ENCODE measurements around the gene PSMC2. TPM values are rescaled to one million over a fixed set of nuclear protein-coding genes. Genes with fewer than 3 reads are reported as not detected.

The PSMC2 gene
- total and polyA plus RNA-seq, 8 donors = 23.2 to 170 (median 69.4) TPM

DNA sequence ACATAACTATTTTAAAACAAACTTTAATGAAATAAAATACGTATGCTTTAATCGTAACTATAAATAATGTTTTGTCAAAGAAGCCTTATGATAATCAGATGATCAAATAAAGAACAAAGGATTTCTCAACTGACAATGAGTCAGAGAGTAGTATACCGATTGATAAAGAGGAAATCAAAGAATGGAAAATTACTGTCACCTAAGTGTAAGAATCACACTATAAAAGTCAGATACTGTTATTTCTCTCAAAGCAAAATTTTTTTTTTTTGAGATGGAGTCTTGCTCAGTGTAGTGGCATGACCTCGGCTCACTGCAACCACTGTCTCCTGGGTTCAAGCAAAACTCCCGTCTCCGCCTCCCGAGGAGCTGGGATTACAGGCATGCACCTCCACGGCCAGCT lies 21.7 kb upstream of the PSMC2 start:
- H3K9me3 ChIP-seq = no peaks in the 10 kb centered on the region
- intact Hi-C loops (cut with DNase I; ENCODE audit: low total_unique reads) = no loop called here
- 85 to 91% (median 86%) methylated on average over 8 of the region's 8 CpGs for WGBS, 5 donors
- no peaks in the 10 kb centered on the region for H3K4me1 ChIP-seq
- peaks cover 39 to 94% (median 86%) of the 10 kb centered on the region in 4 donors for H3K36me3 ChIP-seq
- TF ChIP-seq EP300 (IDR thresholded peaks at IDR 0.05) = no peak
- TF ChIP-seq, protein P1, sequence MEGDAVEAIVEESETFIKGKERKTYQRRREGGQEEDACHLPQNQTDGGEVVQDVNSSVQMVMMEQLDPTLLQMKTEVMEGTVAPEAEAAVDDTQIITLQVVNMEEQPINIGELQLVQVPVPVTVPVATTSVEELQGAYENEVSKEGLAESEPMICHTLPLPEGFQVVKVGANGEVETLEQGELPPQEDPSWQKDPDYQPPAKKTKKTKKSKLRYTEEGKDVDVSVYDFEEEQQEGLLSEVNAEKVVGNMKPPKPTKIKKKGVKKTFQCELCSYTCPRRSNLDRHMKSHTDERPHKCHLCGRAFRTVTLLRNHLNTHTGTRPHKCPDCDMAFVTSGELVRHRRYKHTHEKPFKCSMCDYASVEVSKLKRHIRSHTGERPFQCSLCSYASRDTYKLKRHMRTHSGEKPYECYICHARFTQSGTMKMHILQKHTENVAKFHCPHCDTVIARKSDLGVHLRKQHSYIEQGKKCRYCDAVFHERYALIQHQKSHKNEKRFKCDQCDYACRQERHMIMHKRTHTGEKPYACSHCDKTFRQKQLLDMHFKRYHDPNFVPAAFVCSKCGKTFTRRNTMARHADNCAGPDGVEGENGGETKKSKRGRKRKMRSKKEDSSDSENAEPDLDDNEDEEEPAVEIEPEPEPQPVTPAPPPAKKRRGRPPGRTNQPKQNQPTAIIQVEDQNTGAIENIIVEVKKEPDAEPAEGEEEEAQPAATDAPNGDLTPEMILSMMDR (IDR thresholded peaks at IDR 0.05) = no peak
- TF ChIP-seq POLR2AphosphoS5 (IDR thresholded peaks at IDR 0.05) = no peak
- TF ChIP-seq POLR2A (IDR thresholded peaks at IDR 0.05) = no peak
- no peak overlapping the region for H3K27ac ChIP-seq
- no peaks in the 10 kb centered on the region for H3K27me3 ChIP-seq
- H3K4me3 ChIP-seq = no peak overlapping the region
- DNase-seq = no peak

DNA sequence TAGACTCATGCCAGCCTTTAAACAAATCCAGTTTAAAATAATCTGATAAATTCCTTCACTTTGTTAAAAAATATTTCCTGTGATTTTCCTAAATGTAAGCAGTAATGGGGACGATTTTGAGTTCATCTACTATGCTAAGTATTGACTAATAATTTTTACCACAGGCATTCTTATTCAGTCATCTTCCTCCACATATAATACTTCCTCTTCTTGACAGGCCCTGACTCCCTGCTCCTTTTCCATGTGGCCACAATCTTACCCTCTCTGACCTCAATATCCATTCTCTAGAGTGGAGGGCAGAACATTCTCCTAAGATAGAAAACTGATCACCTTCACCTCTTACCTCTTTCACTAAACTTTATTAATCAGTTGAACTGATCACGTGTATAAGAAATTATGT lies 10.7 kb upstream of the PSMC2 start:
- intact Hi-C loops (cut with DNase I; ENCODE audit: low total_unique reads) = no loop called here
- TF ChIP-seq POLR2A (IDR thresholded peaks at IDR 0.05) (no peak), POLR2AphosphoS5 (IDR thresholded peaks at IDR 0.05) (no peak), EP300 (IDR thresholded peaks at IDR 0.05) (no peak)
- TF ChIP-seq, protein P1 (IDR thresholded peaks at IDR 0.05) = no peak
- H3K4me3 ChIP-seq = no peak overlapping the region
- no peaks in the 10 kb centered on the region for H3K9me3 ChIP-seq
- peaks cover 40 to 94% (median 88%) of the 10 kb centered on the region in 4 donors for H3K36me3 ChIP-seq
- 86 to 94% (median 91%) methylated on average over 2 of the region's 2 CpGs for WGBS, 5 donors
- H3K27ac ChIP-seq = no peak overlapping the region
- no peak for DNase-seq
- H3K27me3 ChIP-seq = no peaks in the 10 kb centered on the region
- H3K4me1 ChIP-seq = peaks cover 0 to 15% (median 6%) of the 10 kb centered on the region in 4 donors

DNA sequence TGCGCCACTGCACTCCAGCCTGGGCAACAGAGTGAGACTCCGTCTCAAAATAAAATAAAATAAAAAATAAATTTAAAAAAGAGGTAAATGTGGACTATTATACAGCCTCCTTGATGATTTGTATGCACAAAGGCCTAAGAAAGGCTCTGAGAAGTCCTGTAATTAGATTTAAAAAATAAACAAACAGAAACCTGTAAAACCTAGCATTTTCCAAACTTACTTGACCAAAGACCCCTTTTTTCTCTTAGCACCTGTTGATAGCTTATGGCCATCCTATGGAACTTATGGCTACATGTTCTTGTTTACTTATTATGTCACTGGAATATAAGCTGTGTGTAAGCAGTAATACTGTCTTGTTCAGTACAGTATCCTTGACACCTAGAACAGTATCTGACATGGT lies 8.6 kb upstream of the PSMC2 start:
- WGBS, 5 donors = 98 to 100% (median 100%) methylated on average over 2 of the region's 2 CpGs
- Histone ChIP-seq H3K27ac (no peak overlapping the region), H3K9me3 (no peaks in the 10 kb centered on the region), H3K27me3 (no peaks in the 10 kb centered on the region), H3K36me3 (peaks cover 40 to 82% (median 81%) of the 10 kb centered on the region in 4 donors), H3K4me3 (no peak overlapping the region), H3K4me1 (peaks cover 10 to 36% (median 25%) of the 10 kb centered on the region in 4 donors)
- intact Hi-C loops (cut with DNase I; ENCODE audit: low total_unique reads) = no loop called here
- DNase-seq = no peak
- TF ChIP-seq POLR2A (IDR thresholded peaks at IDR 0.05) (no peak), POLR2AphosphoS5 (IDR thresholded peaks at IDR 0.05) (no peak), EP300 (IDR thresholded peaks at IDR 0.05) (no peak)
- TF ChIP-seq, protein P1 (IDR thresholded peaks at IDR 0.05) = no peak

DNA sequence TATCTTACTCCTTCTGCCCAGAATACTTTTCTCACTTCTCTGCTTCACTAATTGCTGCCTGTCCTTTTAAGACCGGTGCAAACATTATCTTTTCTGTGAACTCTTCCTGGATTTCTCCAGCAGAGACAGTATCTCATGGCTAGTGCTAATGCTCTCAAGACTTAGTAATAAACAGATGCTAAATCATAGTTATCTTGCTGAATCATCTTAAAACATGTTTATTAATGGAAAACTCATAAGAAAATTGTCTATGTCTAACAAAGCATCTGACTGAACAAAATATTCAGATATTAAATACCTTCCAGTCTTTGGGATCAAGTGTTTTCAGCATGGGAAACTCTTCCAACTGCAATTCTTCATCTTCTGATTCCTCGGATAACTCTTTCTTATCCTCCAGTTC lies 6.0 kb upstream of the PSMC2 start:
- 75 to 92% (median 85%) methylated on average over 2 of the region's 2 CpGs for WGBS, 5 donors
- no peak for TF ChIP-seq POLR2AphosphoS5 (IDR thresholded peaks at IDR 0.05)
- no peak for TF ChIP-seq POLR2A (IDR thresholded peaks at IDR 0.05)
- TF ChIP-seq, protein P1 (IDR thresholded peaks at IDR 0.05) = no peak
- no peak for TF ChIP-seq EP300 (IDR thresholded peaks at IDR 0.05)
- intact Hi-C loops (cut with DNase I; ENCODE audit: low total_unique reads) = no loop called here
- Histone ChIP-seq H3K4me1 (peaks cover 10 to 52% (median 30%) of the 10 kb centered on the region in 4 donors), H3K27me3 (no peaks in the 10 kb centered on the region), H3K36me3 (peaks cover 30 to 56% (median 55%) of the 10 kb centered on the region in 4 donors), H3K27ac (no peak overlapping the region), H3K4me3 (no peak overlapping the region), H3K9me3 (no peaks in the 10 kb centered on the region)
- DNase-seq = no peak
